HEK293T (cell line): ENCODE data around the gene RNF214.

Source experiments
- CTCF ChIA-PET: fragments of 350-600 bp; formaldehyde crosslinking; extraction: SDS; loops from one replicate; lab custom pipeline; 2021; ENCODE audit warnings: antibody characterized with exemption, inconsistent platforms; lab: Yijun Ruan, JAX
- POLR2A ChIA-PET: fragments of 350-600 bp; formaldehyde crosslinking; extraction: SDS; loops from one replicate; lab custom pipeline; 2020; ENCODE audit warnings: antibody characterized with exemption, inconsistent platforms; lab: Yijun Ruan, JAX
- DNase-seq: peaks from one replicate; pipeline ENCODE4 v3.0.0; 2012; ENCODE audit warnings: mixed read lengths; ENCODE audit errors: extremely low spot score
- ARNT ChIP-seq: fragments of 450-650 bp; IDR thresholded peaks from 2 replicates; pipeline ENCODE4 v1.6.1; 2017; ENCODE audit warnings: mild to moderate bottlenecking
- BHLHE40 ChIP-seq: fragments of 450-650 bp; IDR thresholded peaks from 2 replicates; pipeline ENCODE4 v1.6.1; 2016; ENCODE audit warnings: mild to moderate bottlenecking, moderate library complexity, borderline replicate concordance
- CTBP1 ChIP-seq: fragments of 450-650 bp; IDR thresholded peaks from 2 replicates; pipeline ENCODE4 v1.6.1; 2016; ENCODE audit warnings: borderline replicate concordance
- ELF4 ChIP-seq: fragments of 450-650 bp; IDR thresholded peaks from 2 replicates; pipeline ENCODE4 v1.6.1; 2017; ENCODE audit warnings: antibody characterized with exemption
- FOXA1 ChIP-seq: fragments of 450-650 bp; IDR thresholded peaks from 2 replicates; pipeline ENCODE4 v1.6.1; 2016; ENCODE audit warnings: mild to moderate bottlenecking
- FOXK2 ChIP-seq: fragments of 450-650 bp; IDR thresholded peaks from 2 replicates; pipeline ENCODE4 v1.6.1; 2016; ENCODE audit warnings: mild to moderate bottlenecking
- FOXM1 ChIP-seq: fragments of 450-650 bp; IDR thresholded peaks from 2 replicates; pipeline ENCODE4 v1.6.1; 2017; ENCODE audit warnings: mild to moderate bottlenecking, borderline replicate concordance
- HDGF ChIP-seq: fragments of 450-650 bp; IDR thresholded peaks from 2 replicates; pipeline ENCODE4 v1.6.1; 2017; ENCODE audit warnings: antibody characterized with exemption, borderline replicate concordance
- L3MBTL2 ChIP-seq: fragments of 450-650 bp; conservative IDR thresholded peaks from 2 replicates; pipeline ENCODE4 v1.6.1; 2016; ENCODE audit warnings: mild to moderate bottlenecking
- LEF1 ChIP-seq: fragments of 450-650 bp; IDR thresholded peaks from 2 replicates; pipeline ENCODE4 v1.6.1; 2017; ENCODE audit warnings: mild to moderate bottlenecking, borderline replicate concordance
- NFRKB ChIP-seq: fragments of 450-650 bp; IDR thresholded peaks from 2 replicates; pipeline ENCODE4 v1.6.1; 2016; ENCODE audit warnings: mild to moderate bottlenecking, moderate library complexity
- PKNOX1 ChIP-seq: fragments of 450-650 bp; IDR thresholded peaks from 2 replicates; pipeline ENCODE4 v1.6.1; 2016
- SP1 ChIP-seq: fragments of 450-650 bp; IDR thresholded peaks from 2 replicates; pipeline ENCODE4 v1.6.1; 2017
- SUZ12 ChIP-seq: fragments of 450-650 bp; IDR thresholded peaks from 2 replicates; pipeline ENCODE4 v1.6.1; 2016; ENCODE audit warnings: mild to moderate bottlenecking
- TARDBP ChIP-seq: fragments of 450-650 bp; IDR thresholded peaks from 2 replicates; pipeline ENCODE4 v1.6.1; 2016
- ZNF384 ChIP-seq: fragments of 450-650 bp; IDR thresholded peaks from 2 replicates; pipeline ENCODE4 v1.6.1; 2016

RNF214 gene

GRCh38 chr11:117228091-117228490 lies 4.4 kb upstream of the RNF214 start:
- no peak for DNase-seq
- TF ChIP-seq SUZ12 = no peak
- TF ChIP-seq L3MBTL2 = no peak
- TF ChIP-seq FOXA1 = no peak
- TF ChIP-seq BHLHE40 = no peak
- TF ChIP-seq SP1 = no peak
- TF ChIP-seq NFRKB = no peak
- TF ChIP-seq LEF1 = no peak
- TF ChIP-seq ARNT = no peak
- ChIA-PET POLR2A (interaction anchor here (1.2 kb wide), 1 partner anchor 83 kb away, joined by 4 read pairs; no protein-coding TSS in a partner anchor), CTCF (interaction anchor here (0.6 kb wide), 1 partner anchor 55 kb away, joined by 4 read pairs; no protein-coding TSS in a partner anchor)

- DNase-seq = no peak
- ChIA-PET POLR2A (no interaction called here), CTCF (interaction anchor here (0.7 kb wide), 1 partner anchor 535 kb away, joined by 3 read pairs; no protein-coding TSS in a partner anchor)
- no peak for TF ChIP-seq NFRKB
- no peak for TF ChIP-seq HDGF
- no peak for TF ChIP-seq ZNF384
- no peak for TF ChIP-seq FOXK2
- no peak for TF ChIP-seq PKNOX1
- TF ChIP-seq FOXA1 = no peak
- TF ChIP-seq SP1 = no peak
- no peak for TF ChIP-seq ARNT
- no peak for TF ChIP-seq TARDBP
- no peak for TF ChIP-seq SUZ12
- TF ChIP-seq BHLHE40 = no peak
- TF ChIP-seq CTBP1 = no peak
- TF ChIP-seq LEF1 = no peak
- TF ChIP-seq L3MBTL2 = no peak
- no peak for TF ChIP-seq FOXM1
- TF ChIP-seq ELF4 = no peak
Observed at GRCh38 chr11:117229411-117229810, 3.1 kb upstream of the RNF214 start.

- no peak for DNase-seq
- ChIA-PET POLR2A (interaction anchor here (2.9 kb wide), 1 partner anchor 86 kb away, joined by 15 read pairs; the partner anchor contains the start of gene PAFAH1B2), CTCF (interaction anchor here (0.6 kb wide), 1 partner anchor 131 kb away, joined by 3 read pairs; no protein-coding TSS in a partner anchor)
Observed at GRCh38 chr11:117229931-117230285, 2.6 kb upstream of the RNF214 start.

GRCh38 chr11:117230286-117230961 lies 2.0 kb upstream of the RNF214 start:
- POLR2A ChIA-PET = interaction anchor here (2.1 to 2.9 kb wide), 2 partner anchors 8 to 87 kb away, joined by 7 to 15 read pairs; partner anchors contain the start of gene PAFAH1B2
- no peak for DNase-seq
- CTCF ChIA-PET = interaction anchor here (0.6 to 1.7 kb wide), 3 partner anchors 52 to 968 kb away, joined by 3 to 7 read pairs (median 6); partner anchors contain the start of gene SIDT2

More at GRCh38 chr11:117229931-117230285, 2.6 kb upstream of the RNF214 start:
- TF ChIP-seq PKNOX1 (no peak), LEF1 (no peak), CTBP1 (no peak), TARDBP (no peak), BHLHE40 (no peak), ARNT (no peak), FOXA1 (no peak), NFRKB (no peak), FOXM1 (no peak), SP1 (no peak), FOXK2 (no peak), L3MBTL2 (no peak), ZNF384 (no peak), HDGF (no peak), ELF4 (no peak), SUZ12 (no peak)

GRCh38 chr11:117230999-117231841 lies 1.3 kb upstream of the RNF214 start:
- no peak for DNase-seq
- TF ChIP-seq SUZ12 (no peak), HDGF (no peak), NFRKB (no peak), LEF1 (no peak)
- CTCF ChIA-PET = interaction anchor here (0.6 to 1.7 kb wide), 4 partner anchors 35 to 967 kb away, joined by 3 to 7 read pairs (median 5); partner anchors contain the start of gene SIDT2
- POLR2A ChIA-PET = interaction anchor here (0.8 to 2.9 kb wide), 8 partner anchors 9 to 97 kb away, joined by 3 to 15 read pairs (median 6); partner anchors contain the start of genes CEP164, PAFAH1B2 and SIDT2

More at GRCh38 chr11:117230286-117230961, 2.0 kb upstream of the RNF214 start:
- no peak for TF ChIP-seq HDGF
- no peak for TF ChIP-seq PKNOX1
- no peak for TF ChIP-seq FOXA1

- ChIA-PET POLR2A (interaction anchor here (0.8 to 2.9 kb wide), 8 partner anchors 10 to 97 kb away, joined by 3 to 15 read pairs (median 6); partner anchors contain the start of genes CEP164, PAFAH1B2 and SIDT2), CTCF (interaction anchor here (0.7 to 1.7 kb wide), 3 partner anchors 36 to 560 kb away, joined by 3 to 6 read pairs (median 4); partner anchors contain the start of gene SIDT2)
Observed at GRCh38 chr11:117231842-117232091, 704 bp upstream of the RNF214 start, which contains the start of gene PCSK7. PCSK7 (minus strand) TSS chr11:117232073; CDS start chr11:117229844, 2,229 bp downstream.

More at GRCh38 chr11:117231842-117232091, 704 bp upstream of the RNF214 start, which contains the start of gene PCSK7:
- no peak for DNase-seq
- no peak for TF ChIP-seq BHLHE40
